GM18909 (cell line): ENCODE results near the gene PCED1B.

Experiments
- ATAC-seq: cut with Tn5 transposase; IDR thresholded peaks from one replicate; pipeline ENCODE4 v1.9.1; 2021; ENCODE audit warnings: mild to moderate bottlenecking; ENCODE audit not compliant: unreplicated experiment, poor library complexity

Gene PCED1B

GRCh38 chr12:47085815-47086252 lies 6.4 kb downstream of the PCED1B start:
- peak; percentile 56 for ATAC-seq

DNA sequence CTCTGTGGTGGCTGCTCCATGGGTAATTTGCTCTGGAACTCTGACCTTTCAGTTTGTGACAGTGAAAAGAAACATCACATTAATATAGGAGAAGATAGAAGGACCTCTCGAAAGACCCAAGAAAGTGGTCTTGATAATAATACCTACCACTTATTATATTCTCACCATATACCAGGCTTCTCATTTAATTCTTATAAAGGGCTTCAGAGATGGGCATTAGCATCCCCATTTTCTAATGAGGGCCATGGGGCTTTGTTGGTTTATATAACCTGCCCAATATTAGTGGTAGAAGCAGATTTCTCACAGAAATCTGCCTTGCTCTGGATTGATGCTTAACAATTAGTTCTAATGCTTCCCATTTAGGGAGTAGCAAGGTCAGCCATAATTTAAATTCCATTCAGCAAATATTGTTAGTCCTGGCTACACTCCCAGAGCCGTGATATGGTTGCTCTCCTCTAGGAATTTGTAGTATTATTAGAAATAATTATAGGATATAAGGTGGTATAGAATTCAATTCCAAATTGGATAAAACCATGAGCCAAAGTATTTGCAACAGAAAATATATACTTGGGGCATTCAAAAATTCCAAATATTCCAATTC lies 7.8 kb downstream of the PCED1B start:
- ATAC-seq = no peak

GRCh38 chr12:47088021-47088944 lies 8.9 kb downstream of the PCED1B start:
- ATAC-seq = no peak

DNA sequence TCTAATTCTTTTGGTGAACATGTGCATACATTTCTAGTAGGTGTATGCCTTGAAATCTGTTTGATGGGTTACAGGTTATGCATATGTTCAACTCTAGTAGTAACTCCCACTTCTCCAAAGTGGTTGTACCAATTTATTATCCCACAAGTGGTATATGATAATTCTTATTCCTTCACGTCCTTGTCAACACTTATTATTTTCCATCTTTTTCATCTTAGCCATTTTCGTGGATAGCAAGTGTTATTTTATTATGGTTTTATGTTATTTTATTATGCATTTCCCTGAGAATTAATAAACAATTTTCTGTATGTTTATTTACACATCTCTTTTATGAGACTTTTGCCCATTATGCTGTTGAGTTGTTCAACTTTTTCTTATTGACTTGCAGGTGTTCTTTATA lies 11.6 kb downstream of the PCED1B start:
- no peak for ATAC-seq

- no peak for ATAC-seq
Observed at GRCh38 chr12:47094804-47095203, 15.4 kb downstream of the PCED1B start.

DNA sequence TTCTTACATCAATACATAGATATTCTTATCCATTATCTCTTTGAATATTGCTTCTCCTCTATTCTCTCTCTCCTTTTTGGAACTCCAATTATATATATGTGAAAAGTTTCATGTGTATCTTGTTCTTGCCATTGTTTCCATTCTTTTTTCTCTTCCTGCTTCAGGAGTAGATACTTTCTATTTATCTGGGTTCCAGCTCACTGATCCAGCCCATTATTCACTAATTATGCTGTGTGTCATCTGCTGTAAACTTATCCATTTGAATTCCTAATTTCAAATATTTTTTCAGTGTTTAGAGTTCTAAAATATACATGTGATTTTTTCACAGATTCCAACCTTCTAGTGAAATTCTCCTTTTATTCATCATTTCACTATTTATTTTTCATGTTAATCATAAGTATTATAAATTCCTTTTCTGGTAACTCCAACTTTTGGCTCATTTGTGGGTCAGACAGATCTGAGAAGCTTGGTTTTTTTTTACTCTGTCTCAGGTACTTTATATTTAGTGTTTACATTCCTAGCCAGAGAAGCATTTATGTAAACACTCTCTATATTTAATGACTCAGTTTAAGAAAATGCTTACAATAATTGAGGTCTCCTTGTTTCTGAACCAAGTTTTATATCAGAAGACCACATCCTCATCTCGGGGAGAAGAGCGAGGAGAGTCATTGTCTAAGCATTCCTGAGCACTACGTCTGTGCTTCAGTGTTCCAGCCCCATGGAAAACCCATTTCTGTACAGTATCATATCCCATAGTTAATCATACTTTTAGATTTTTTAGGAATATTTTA lies 16.2 kb downstream of the PCED1B start:
- ATAC-seq = no peak

DNA sequence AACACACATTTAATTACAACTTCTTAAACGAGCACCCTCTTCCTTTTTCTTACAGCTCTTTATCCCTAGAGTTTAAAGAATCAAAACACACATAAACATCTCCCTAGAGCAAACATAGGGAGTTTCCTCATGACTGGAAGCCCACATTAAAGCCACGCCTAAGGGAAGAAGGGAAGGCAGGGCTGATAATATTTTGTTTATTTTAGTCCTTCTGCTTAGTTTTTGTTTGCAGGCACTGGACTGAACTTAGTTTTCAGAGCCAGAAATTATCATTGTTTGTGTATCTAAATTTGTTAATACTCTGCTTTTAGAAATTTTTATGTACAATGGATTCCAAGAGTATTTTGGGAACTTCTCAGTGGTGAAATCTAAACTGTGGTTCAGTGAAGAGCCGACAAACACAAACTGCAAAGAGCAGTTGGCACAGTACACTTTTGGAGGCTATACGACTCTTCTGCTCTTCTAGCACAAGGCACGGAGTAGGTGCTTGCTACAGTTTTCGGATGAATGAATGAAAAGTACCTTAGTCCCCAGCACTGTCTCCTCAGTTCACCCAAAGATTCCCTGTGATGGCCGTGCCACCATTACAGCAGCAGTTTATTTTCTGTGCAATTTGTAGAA lies 18.0 kb downstream of the PCED1B start:
- ATAC-seq = no peak

DNA sequence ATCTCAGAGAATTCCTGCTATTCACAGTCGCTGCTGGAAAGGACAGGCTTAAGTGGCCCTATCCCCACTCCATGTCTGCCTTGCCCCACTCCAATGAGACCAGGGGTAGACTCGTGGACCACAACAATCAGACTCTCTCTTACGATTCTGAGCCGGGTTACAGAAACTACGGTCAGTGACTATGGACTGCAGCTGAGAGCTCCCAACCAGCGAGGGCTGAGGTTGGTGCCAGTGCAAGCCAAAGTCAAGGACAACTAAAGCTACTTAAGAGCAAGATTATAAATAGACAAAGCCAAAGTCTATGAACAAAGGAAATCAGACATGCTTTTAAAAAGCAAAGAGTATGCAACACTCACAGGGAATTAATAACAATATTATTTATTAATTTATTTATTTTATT lies 18.7 kb downstream of the PCED1B start:
- no peak for ATAC-seq

DNA sequence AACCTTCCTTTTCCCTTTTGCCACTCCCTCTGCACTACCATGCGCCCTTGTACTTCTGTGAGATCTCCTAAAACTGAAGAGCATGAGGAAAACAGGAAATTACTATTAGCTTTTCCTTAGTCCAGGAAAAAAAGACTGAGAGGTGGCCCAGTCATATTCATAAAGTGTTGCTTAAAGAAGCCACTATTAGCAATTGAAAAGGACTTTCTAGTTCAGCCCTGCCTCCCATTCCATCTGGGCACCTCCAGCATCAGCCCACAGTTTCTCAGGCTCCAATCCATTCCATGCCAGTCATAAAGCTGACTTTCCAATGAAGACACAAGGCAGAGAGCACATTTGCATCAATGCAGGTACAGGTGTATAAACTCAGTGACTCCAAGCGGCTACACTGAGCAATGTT lies 20.2 kb downstream of the PCED1B start:
- no peak for ATAC-seq

DNA sequence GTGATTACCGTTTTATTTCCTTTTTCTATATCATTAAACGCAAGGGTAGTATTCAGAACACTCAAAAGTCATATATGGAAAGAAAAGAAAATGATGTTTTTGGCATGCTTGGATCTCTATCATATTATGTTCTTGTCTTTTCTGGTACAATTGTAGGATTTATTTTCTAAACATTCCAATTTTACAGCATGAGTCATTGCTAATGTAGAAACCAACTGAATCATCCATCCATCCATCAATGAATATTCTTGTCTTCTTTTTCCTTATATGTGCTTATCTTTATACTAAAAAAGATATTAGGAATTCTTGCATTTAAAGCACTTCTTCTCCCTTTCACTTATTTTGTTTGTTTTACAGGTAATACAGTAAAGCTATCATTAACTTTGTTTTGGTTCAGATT lies 20.7 kb downstream of the PCED1B start:
- no peak for ATAC-seq

- ATAC-seq = no peak
Observed at GRCh38 chr12:47102406-47102805, 23.0 kb downstream of the PCED1B start.

DNA sequence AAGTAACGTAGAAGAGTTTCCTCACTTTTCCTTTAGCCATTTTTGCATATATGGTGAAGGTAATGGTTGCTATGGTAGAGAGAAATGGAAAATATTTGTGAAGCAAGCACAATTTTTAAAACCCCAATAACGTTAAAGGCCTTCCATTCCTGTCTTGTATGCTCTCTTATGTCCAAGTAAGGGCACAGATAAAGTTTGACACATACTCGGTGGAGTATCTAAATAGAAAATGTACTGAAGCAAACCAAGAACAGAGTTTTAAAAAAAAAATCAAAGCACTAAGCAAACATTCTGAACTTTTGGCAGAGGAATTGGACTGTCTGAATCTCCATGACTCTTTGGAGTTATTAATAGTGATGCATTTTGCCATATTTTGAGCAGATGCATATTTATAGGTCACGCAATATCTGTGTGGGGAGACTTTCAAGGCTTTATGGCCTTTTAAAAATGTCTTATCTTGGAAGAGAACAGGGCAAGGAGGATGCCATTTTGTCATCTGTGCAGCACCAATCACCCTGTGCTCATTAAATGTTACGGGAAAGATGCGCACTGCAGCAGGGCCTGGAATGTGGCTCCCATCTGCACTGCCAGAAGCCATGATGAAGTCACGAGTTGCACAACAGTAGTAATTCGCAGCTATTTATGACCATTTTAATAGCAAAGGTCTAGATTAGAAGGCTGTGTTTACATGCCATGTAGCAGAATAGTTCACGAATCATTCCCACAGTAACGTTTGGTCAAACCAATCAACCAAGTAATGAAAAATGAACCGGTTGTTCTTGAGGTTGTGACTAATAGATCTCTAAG lies 23.6 kb downstream of the PCED1B start:
- no peak for ATAC-seq

GRCh38 chr12:47105914-47106674 lies 26.7 kb downstream of the PCED1B start:
- no peak for ATAC-seq

- ATAC-seq = no peak
Observed at GRCh38 chr12:47107446-47107845, 28.0 kb downstream of the PCED1B start.

DNA sequence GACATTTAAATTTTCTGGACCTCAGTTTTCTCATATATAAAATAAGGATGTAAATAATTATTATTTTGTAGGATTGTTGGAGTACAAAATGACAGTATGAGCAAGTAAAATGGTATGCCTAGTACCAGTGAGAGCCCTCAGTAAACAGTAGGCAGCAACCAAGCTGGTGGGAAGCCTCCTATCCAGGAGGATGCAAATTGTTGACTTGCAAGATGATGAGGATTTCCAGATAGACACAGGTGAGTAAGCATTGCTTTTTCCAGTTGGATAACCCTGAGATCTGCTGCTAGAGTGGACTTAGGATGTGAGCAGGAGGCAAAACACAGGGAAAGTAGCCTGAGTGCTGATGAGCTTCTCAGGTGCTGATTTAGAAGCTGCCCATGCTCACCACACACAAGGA lies 28.5 kb downstream of the PCED1B start:
- ATAC-seq = no peak

GRCh38 chr12:47110011-47110541 lies 30.7 kb downstream of the PCED1B start:
- no peak for ATAC-seq

GRCh38 chr12:47110718-47111391 lies 31.4 kb downstream of the PCED1B start:
- ATAC-seq = no peak

- no peak for ATAC-seq
Observed at GRCh38 chr12:47111392-47111778, 32.0 kb downstream of the PCED1B start.
